Measurements from ENCODE around the gene ABTB2.
A peak's percentile ranks its signal among the peaks of the same experiment; 100 is the strongest.

GRCh38 chr11:34149786-34150185, 208.0 kb downstream of the ABTB2 start:
- TF ChIP-seq POLR2AphosphoS5 (IDR thresholded peaks at IDR 0.05; ENCODE audit: low read depth) (no peak), EZH2 (IDR thresholded peaks at IDR 0.05; ENCODE audit: low read depth, unreplicated experiment) (no peak), CTCF (conservative IDR thresholded peaks at IDR 0.05; ENCODE audit: low read depth in 2 of 2) (peak; percentile 45 to 71; a peak in 3 of 4 replicates), EZH2phosphoT487 (IDR thresholded peaks at IDR 0.05; ENCODE audit: unreplicated experiment) (no peak), NANOG (IDR thresholded peaks at IDR 0.05; ENCODE audit: borderline replicate concordance) (no peak), REST (IDR thresholded peaks at IDR 0.05; ENCODE audit: unreplicated experiment) (no peak), CREB1 (CRISPR knock-in tag; IDR thresholded peaks at IDR 0.05; ENCODE audit: low read depth) (no peak), ETS1 (IDR thresholded peaks at IDR 0.05) (no peak), STAT1 (IDR thresholded peaks at IDR 0.05; ENCODE audit: unreplicated experiment) (no peak), JUNB (IDR thresholded peaks at IDR 0.05; ENCODE audit: unreplicated experiment) (no peak), ZNF114 (CRISPR knock-in tag; IDR thresholded peaks at IDR 0.05) (no peak)

Measured in GM23338 (cell line).